HG03354 (cell line): ENCODE data around the gene EDRF1.

Source experiments
- ATAC-seq: cut with Tn5 transposase; IDR thresholded peaks from one replicate; pipeline ENCODE4 v1.9.1; 2021; ENCODE audit warnings: mild to moderate bottlenecking; ENCODE audit not compliant: unreplicated experiment, poor library complexity, severe bottlenecking

Gene EDRF1

DNA sequence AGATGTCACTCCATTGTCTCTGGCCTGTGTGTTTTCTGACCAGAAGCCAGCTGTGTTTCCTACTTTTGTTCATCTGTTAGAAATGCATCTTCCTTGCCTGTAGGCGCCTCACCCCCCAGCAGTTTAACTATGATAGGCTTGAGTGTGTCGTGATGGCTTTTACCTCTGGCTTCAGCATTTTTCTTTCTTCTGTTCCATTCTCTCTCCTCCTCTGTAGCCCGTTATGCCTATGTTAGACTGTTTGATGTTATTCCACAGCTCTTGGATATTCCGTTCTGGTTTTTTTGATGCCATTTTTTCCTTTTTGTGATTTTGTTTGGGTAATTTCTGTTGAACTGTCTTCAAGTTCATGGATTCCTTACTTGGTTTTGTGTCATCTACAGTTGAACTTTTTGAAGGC is 38.2 kb downstream of the EDRF1 start:
- ATAC-seq, result no peak

DNA sequence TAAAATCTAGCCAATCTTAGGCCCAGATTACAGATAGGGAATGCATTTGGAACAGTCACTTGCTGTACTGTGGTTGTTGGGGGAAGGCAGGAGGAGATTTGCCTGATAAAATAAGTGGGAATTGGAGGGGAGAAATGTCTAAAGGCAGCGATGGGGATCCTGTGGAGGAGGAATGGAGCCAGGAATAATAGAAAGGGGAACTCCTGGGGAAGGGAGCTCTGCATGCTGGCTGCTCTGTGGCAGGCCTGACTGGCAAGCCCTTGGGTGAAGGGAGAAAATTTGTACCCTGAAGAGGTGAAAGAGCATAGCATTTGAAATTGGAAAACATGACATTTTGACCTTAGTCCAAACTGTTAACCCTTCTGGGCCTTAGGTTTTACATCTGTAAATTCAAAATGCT is 42.5 kb downstream of the EDRF1 start:
- no peak for ATAC-seq

- ATAC-seq, result no peak
Measured at GRCh38 chr10:125762692-125763648, 43.5 kb downstream of the EDRF1 start.

DNA sequence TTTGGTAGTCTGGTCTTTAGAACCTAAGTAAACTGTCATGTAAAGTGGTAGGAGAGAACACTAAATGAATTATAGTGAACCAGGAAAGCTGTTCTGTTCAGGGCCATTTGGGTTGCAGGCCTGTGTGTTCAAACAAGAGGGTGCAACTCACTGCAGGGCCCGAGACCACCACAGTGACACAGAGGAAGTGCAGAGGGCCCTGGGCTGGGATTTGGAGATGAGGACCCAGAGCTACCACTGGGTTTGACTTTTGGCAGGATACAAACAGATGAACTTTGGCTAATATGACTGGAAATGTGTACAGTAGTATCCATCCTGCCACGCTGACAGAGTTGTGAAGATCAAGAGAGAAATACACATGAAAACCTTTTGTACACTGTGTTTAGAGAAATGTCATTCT is 46.3 kb downstream of the EDRF1 start:
- no peak for ATAC-seq

GRCh38 chr10:125766511-125766910 is 47.0 kb downstream of the EDRF1 start:
- no peak for ATAC-seq

- no peak for ATAC-seq
Measured at GRCh38 chr10:125768219-125768855, 48.8 kb downstream of the EDRF1 start.

DNA sequence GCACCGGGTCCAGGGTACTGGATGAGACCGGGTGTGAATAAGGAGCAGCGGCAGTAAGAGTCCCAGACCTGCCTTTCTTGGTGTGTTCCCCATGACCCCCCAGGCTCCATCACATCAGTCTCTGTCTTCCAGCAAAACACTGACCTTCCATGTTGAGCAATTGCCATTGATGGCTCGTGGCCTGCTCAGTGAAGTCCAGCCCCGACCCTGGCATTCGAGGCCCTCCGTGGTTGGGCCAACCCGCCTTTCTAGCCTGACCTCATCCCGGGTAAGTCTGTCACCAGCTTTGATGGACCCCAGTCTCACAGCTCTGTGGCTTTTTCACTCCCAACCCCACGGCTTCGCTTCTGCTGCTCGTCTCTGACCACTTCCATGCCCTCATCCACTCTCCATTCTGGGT is 49.7 kb downstream of the EDRF1 start:
- ATAC-seq, result no peak

DNA sequence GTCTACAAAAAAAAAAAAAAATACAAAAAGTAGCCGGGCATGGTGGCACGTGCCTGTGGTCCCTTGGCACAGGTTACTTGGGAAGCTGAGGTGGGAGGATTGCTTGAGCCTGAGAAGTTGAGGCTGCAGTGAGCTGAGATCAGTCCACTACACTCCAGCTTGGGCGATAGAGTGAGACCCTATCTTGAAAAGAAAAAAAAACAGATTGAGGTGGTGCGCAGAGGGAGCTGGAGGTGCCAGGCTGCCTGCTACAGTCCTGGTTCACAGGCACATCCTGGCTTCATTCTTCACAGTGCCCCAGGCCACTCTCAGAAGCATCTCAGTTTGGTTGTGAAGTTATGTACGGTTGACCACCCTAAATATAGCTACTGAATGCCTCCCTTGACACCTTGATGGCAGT is 51.3 kb downstream of the EDRF1 start:
- ATAC-seq, result no peak

DNA sequence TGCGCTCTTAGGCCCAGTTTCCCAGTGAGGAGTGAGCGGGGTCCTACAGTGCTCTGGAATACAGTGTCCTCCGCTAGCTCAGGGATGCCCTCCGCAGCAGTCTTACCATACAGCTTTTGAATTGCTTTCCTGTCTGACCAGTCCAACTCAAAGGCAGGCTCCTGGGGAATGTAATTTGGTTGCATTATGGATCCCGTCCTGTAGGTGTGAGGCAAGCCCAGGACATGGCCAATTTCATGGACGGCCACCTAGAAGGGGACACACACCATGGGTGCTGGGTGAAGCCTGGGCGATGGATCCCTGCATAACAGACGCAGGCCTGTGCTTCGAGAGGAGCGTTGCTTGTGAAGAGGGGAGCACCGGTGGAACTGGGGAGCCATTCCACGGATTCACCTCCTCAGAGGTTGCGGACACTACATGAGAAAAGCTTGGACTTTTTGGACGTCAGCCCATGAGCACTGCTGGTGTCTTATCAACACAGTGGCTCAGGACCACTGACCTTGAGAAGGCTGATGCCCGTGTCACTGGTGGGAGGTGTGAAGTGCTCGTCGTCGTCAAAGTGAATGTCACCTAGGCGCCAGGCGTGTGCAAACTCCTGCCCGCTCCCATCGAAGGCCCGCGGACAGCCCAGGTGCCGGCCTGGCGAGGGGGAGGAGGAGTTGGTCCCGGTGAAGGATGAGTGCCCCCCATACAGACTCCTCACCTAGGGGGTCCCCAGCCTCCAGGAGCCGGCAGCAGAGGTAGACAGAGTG is 52.8 kb downstream of the EDRF1 start:
- ATAC-seq, result no peak

DNA sequence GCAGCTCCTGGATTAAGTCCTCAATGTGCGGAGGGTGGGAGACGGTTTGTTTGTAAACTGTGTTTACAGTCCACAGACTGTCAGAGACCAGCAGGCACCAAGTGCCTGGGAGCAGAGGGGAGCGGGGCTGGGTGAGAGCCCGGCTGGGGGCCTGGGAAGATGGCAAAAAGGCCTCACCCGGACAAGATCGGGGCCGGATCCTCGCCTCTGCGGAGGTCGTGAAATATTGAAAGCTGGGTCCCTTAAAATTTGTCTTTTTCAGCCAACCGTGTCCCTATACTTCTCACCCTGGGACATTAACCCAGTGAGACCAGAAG is 53.3 kb downstream of the EDRF1 start:
- no peak for ATAC-seq

- no peak for ATAC-seq
Measured at GRCh38 chr10:125773687-125774543, 54.4 kb downstream of the EDRF1 start.

- ATAC-seq, result no peak
Measured at GRCh38 chr10:125774581-125775191, 55.2 kb downstream of the EDRF1 start.

- ATAC-seq, result no peak
Measured at GRCh38 chr10:125775491-125776106, 56.1 kb downstream of the EDRF1 start, which contains the start of gene MMP21. Gene MMP21, minus strand, starts transcription at chr10:125775821. Its CDS starts 0 bp downstream, at chr10:125775821.

DNA sequence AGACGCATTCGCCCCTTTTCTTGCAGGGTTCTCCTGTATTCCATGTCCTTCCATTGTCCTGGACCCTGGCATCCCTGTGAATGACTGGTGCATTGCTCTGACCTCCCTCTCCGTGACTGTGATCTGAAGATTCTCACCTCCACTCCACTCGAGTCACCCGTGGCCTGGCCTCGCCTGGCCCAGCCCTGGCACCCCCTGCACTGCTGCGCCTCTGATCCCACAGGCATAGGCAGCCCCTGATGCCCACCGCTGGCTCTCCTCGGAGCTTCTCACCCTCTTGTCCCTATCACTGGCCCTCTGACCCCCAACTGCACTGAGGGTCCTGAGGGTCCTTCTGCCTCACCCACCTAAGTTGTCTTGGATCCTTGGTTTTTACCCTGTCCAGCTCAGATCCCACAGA is 58.3 kb downstream of the EDRF1 start:
- no peak for ATAC-seq

DNA sequence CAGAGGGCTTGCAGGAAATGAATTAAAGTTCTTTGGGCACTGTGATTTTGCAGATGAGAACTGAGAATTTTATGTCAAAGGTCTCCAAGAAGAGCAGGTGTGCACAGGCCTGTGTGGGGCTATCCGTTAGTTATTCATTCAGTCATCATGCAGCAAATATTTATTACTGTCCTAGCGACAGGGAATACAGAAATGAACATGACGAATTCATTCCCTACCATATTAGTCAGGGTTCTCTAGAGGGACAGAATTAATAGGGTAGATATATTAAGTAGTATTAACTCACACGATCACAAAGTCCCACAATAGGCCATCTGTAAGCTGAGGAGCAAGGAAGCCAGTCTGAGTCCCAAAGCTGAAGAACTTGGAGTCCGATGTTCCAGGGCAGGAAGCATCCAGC is 59.0 kb downstream of the EDRF1 start:
- ATAC-seq, result no peak

GRCh38 chr10:125779403-125780327 is 60.2 kb downstream of the EDRF1 start:
- no peak for ATAC-seq

DNA sequence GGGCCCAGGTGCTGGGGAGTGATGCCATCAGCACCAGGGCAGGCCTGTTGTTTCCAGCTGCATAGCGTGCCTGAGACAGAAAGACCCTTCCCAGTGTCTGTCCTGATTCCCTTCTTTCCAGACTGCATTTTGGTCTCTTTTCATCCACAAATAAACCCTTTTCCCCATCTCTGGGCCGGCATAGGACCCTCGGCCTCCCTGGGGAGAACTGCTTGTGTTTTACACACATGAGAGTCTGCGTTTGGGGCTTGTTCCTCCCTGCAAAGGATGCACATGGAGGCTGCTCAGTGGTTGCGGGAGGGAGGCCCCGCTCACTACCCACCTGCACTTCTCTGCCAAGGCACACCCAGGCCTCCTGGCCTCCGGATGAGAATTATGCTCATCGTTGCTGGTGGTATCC is 61.9 kb downstream of the EDRF1 start:
- no peak for ATAC-seq

GRCh38 chr10:125782054-125782453 is 62.5 kb downstream of the EDRF1 start:
- no peak for ATAC-seq
